ENCODE data around the gene USP47. TPM values are rescaled to one million over a fixed set of nuclear protein-coding genes. Genes with fewer than 3 reads are reported as not detected.

USP47 gene
- total RNA-seq, 1 experiment from 2014 or later, result 24.2 TPM

GRCh38 chr11:11982461-11982860, 140.7 kb downstream of the USP47 start:
- Histone ChIP-seq H3K36me3 (ENCODE audit: low read depth) (no peaks in the 10 kb centered on the region), H3K79me2 (ENCODE audit: low read depth) (no peaks in the 10 kb centered on the region), H3F3A (ENCODE audit: insufficient read depth, low read depth) (no peaks in the 10 kb centered on the region), H3K4me1 (replicated peaks; ENCODE audit: insufficient read depth) (peaks cover 5% of the 10 kb centered on the region), H3K4me3 (no peak overlapping the region), H3K27ac (no peak overlapping the region), H2AFZ (no peak overlapping the region), H3K9me2 (ENCODE audit: insufficient read depth) (no peaks in the 10 kb centered on the region), H4K20me1 (ENCODE audit: insufficient read depth) (no peaks in the 10 kb centered on the region), H3K4me2 (no peak overlapping the region), H3K27me3 (ENCODE audit: insufficient read depth, low read depth) (no peaks in the 10 kb centered on the region), H3K9me3 (ENCODE audit: insufficient read depth, low read depth) (no peaks in the 10 kb centered on the region)
- ChIA-PET CTCF (no interaction called here), POLR2A (ENCODE audit: unreplicated experiment) (interaction anchor here (0.6 kb wide), 1 partner anchor 1234 kb away, joined by 5 read pairs; no protein-coding TSS in a partner anchor)
- TF ChIP-seq CTCF (conservative IDR thresholded peaks at IDR 0.05) (no peak), EZH2 (IDR thresholded peaks at IDR 0.05; ENCODE audit: low read depth) (no peak)
- BruUV-seq (replicated peaks), result no TSS peak
- intact Hi-C loops (cut with micrococcal nuclease; ENCODE audit: unreplicated experiment), result no loop called here
- DNase-seq, result no peak

- H3K4me2 ChIP-seq, result no peak overlapping the region
- H3K4me3 ChIP-seq, result no peak overlapping the region
- H3K4me1 ChIP-seq (replicated peaks; ENCODE audit: insufficient read depth), result peaks cover 7% of the 10 kb centered on the region
- H3K27ac ChIP-seq, result no peak overlapping the region
- POLR2A ChIA-PET (ENCODE audit: unreplicated experiment), result no interaction called here
- no peaks in the 10 kb centered on the region for H3F3A ChIP-seq (ENCODE audit: insufficient read depth, low read depth)
- no peaks in the 10 kb centered on the region for H3K27me3 ChIP-seq (ENCODE audit: insufficient read depth, low read depth)
- DNase-seq, result no peak
- H3K79me2 ChIP-seq (ENCODE audit: low read depth), result no peaks in the 10 kb centered on the region
- no peaks in the 10 kb centered on the region for H3K36me3 ChIP-seq (ENCODE audit: low read depth)
- H3K9me3 ChIP-seq (ENCODE audit: insufficient read depth, low read depth), result no peaks in the 10 kb centered on the region
- CTCF ChIA-PET, result no interaction called here
- H2AFZ ChIP-seq, result no peak overlapping the region
- BruUV-seq (replicated peaks), result no TSS peak
- H3K9me2 ChIP-seq (ENCODE audit: insufficient read depth), result no peaks in the 10 kb centered on the region
- intact Hi-C loops (cut with micrococcal nuclease; ENCODE audit: unreplicated experiment), result no loop called here
- H4K20me1 ChIP-seq (ENCODE audit: insufficient read depth), result no peaks in the 10 kb centered on the region
- TF ChIP-seq EZH2 (IDR thresholded peaks at IDR 0.05; ENCODE audit: low read depth), result no peak
- no peak for TF ChIP-seq CTCF (conservative IDR thresholded peaks at IDR 0.05)
Observed at GRCh38 chr11:11982975-11983374, 141.2 kb downstream of the USP47 start.

- no peaks in the 10 kb centered on the region for H3K27me3 ChIP-seq (ENCODE audit: insufficient read depth, low read depth)
- no peaks in the 10 kb centered on the region for H3K79me2 ChIP-seq (ENCODE audit: low read depth)
- H3K36me3 ChIP-seq (ENCODE audit: low read depth), result no peaks in the 10 kb centered on the region
- ChIA-PET CTCF (no interaction called here), POLR2A (ENCODE audit: unreplicated experiment) (no interaction called here)
- no TSS peak for BruUV-seq (replicated peaks)
- no peak for TF ChIP-seq EZH2 (IDR thresholded peaks at IDR 0.05; ENCODE audit: low read depth)
- DNase-seq, result no peak
- H3K27ac ChIP-seq, result no peak overlapping the region
- intact Hi-C loops (cut with micrococcal nuclease; ENCODE audit: unreplicated experiment), result no loop called here
- no peaks in the 10 kb centered on the region for H3F3A ChIP-seq (ENCODE audit: insufficient read depth, low read depth)
- no peaks in the 10 kb centered on the region for H3K9me2 ChIP-seq (ENCODE audit: insufficient read depth)
- no peak overlapping the region for H2AFZ ChIP-seq
- peaks cover 8% of the 10 kb centered on the region for H3K4me1 ChIP-seq (replicated peaks; ENCODE audit: insufficient read depth)
- H4K20me1 ChIP-seq (ENCODE audit: insufficient read depth), result no peaks in the 10 kb centered on the region
- H3K4me3 ChIP-seq, result no peak overlapping the region
- no peak overlapping the region for H3K4me2 ChIP-seq
- H3K9me3 ChIP-seq (ENCODE audit: insufficient read depth, low read depth), result no peaks in the 10 kb centered on the region
Observed at GRCh38 chr11:11983427-11983826, 141.7 kb downstream of the USP47 start.

- H3K9me2 ChIP-seq (ENCODE audit: insufficient read depth), result no peaks in the 10 kb centered on the region
- H3K36me3 ChIP-seq (ENCODE audit: low read depth), result no peaks in the 10 kb centered on the region
- H3K27me3 ChIP-seq (ENCODE audit: insufficient read depth, low read depth), result no peaks in the 10 kb centered on the region
- H3K79me2 ChIP-seq (ENCODE audit: low read depth), result no peaks in the 10 kb centered on the region
- peaks cover 8% of the 10 kb centered on the region for H3K4me1 ChIP-seq (replicated peaks; ENCODE audit: insufficient read depth)
- no peaks in the 10 kb centered on the region for H3K9me3 ChIP-seq (ENCODE audit: insufficient read depth, low read depth)
- no peaks in the 10 kb centered on the region for H4K20me1 ChIP-seq (ENCODE audit: insufficient read depth)
- H3K4me3 ChIP-seq, result no peak overlapping the region
- TF ChIP-seq CTCF (conservative IDR thresholded peaks at IDR 0.05), result no peak
- TF ChIP-seq EZH2 (IDR thresholded peaks at IDR 0.05; ENCODE audit: low read depth), result no peak
- intact Hi-C loops (cut with micrococcal nuclease; ENCODE audit: unreplicated experiment), result no loop called here
- DNase-seq, result no peak
- H3K4me2 ChIP-seq, result no peak overlapping the region
- ChIA-PET POLR2A (ENCODE audit: unreplicated experiment) (interaction anchor here (0.6 kb wide), 1 partner anchor 102 kb away, joined by 4 read pairs; no protein-coding TSS in a partner anchor), CTCF (no interaction called here)
- no peaks in the 10 kb centered on the region for H3F3A ChIP-seq (ENCODE audit: insufficient read depth, low read depth)
- no peak overlapping the region for H2AFZ ChIP-seq
- H3K27ac ChIP-seq, result no peak overlapping the region
- BruUV-seq (replicated peaks), result no TSS peak
Observed at GRCh38 chr11:11984563-11984962, 142.8 kb downstream of the USP47 start.

All from PC-9 (cell line).